NCI-H1417 (cell line): ENCODE results near the gene CALCOCO1.
"Not testable (repeated sequence)": the region's sequence is repeated elsewhere in the genome, so short reads cannot be mapped to it uniquely, and the experiment has no call there.

Experiments
- DNase-seq, 3 experiments: peaks; one replicate each; lab custom pipeline; 2025; lab: John Stamatoyannopoulos, UW

The CALCOCO1 gene

GRCh38 chr12:53727310-53728041, at the start of gene CALCOCO1:
CALCOCO1 (minus strand) TSS chr12:53727452; CDS start chr12:53725242, 2,210 bp downstream.
- DNase-seq: peak; percentile 98 to 99 (median 99)

GRCh38 chr12:53776872-53777271, 49.6 kb upstream of the CALCOCO1 start:
- DNase-seq: no peak

GRCh38 chr12:53775478-53776145, 48.4 kb upstream of the CALCOCO1 start:
- DNase-seq: no peak

GRCh38 chr12:53770281-53770680, 43.0 kb upstream of the CALCOCO1 start:
- no peak for DNase-seq

GRCh38 chr12:53768976-53769375, 41.7 kb upstream of the CALCOCO1 start:
- no peak for DNase-seq

- no peak for DNase-seq
These were observed 39.6 kb upstream of the CALCOCO1 start for GRCh38 chr12:53766881-53767280.

- DNase-seq: no peak
These were observed 38.6 kb upstream of the CALCOCO1 start for GRCh38 chr12:53765891-53766290.

GRCh38 chr12:53764615-53765014, 37.4 kb upstream of the CALCOCO1 start:
- DNase-seq: no peak

GRCh38 chr12:53762793-53763192, 35.5 kb upstream of the CALCOCO1 start:
- not testable (repeated sequence) for DNase-seq

GRCh38 chr12:53761306-53761705, 34.1 kb upstream of the CALCOCO1 start:
- DNase-seq: no peak

- DNase-seq: no peak
These were observed 32.0 kb upstream of the CALCOCO1 start for GRCh38 chr12:53759261-53759660.

- no peak for DNase-seq
These were observed 31.5 kb upstream of the CALCOCO1 start for GRCh38 chr12:53758730-53759103.

GRCh38 chr12:53758081-53758729, 31.0 kb upstream of the CALCOCO1 start:
- DNase-seq: no peak

- DNase-seq: peak; percentile 66 to 88 (median 83)
These were observed 30.0 kb upstream of the CALCOCO1 start for GRCh38 chr12:53757101-53757770.

- DNase-seq: peak in 1 of 3 experiments; percentile 71
These were observed 29.2 kb upstream of the CALCOCO1 start for GRCh38 chr12:53756300-53757100.

- no peak for DNase-seq
These were observed 28.6 kb upstream of the CALCOCO1 start for GRCh38 chr12:53755893-53756292.

GRCh38 chr12:53755451-53755891, 28.2 kb upstream of the CALCOCO1 start:
- DNase-seq: no peak

- DNase-seq: peak in 2 of 3 experiments; percentile 28 to 51
These were observed 27.5 kb upstream of the CALCOCO1 start for GRCh38 chr12:53754633-53755264.

- DNase-seq: no peak
These were observed 26.9 kb upstream of the CALCOCO1 start for GRCh38 chr12:53754188-53754585.

- no peak for DNase-seq
These were observed 25.4 kb upstream of the CALCOCO1 start for GRCh38 chr12:53752621-53753020.

GRCh38 chr12:53752192-53752601, 24.9 kb upstream of the CALCOCO1 start:
- DNase-seq: no peak
